MM.1S (cell line): ENCODE data around the gene CREBBP.

ENCODE experiments used
- DNase-seq: peaks from one replicate; pipeline ENCODE4 v3.0.0-alpha.2; 2015
- H2AFZ ChIP-seq: fragments of 300-600 bp; sonication (generic); 2 replicates; pipeline ENCODE4 v1.6.0; 2016; ENCODE audit warnings: antibody characterized with exemption, low read length
- H3F3A ChIP-seq: fragments of 300-600 bp; sonication (generic); 2 replicates; pipeline ENCODE4 v1.6.1; 2016; ENCODE audit warnings: mild to moderate bottlenecking, antibody characterized with exemption, low read length, moderate library complexity, mixed read lengths; ENCODE audit not compliant: insufficient read depth
- H3K27ac ChIP-seq: fragments of 300-600 bp; sonication (generic); 2 replicates; pipeline ENCODE4 v1.5.1; 2016; ENCODE audit warnings: mild to moderate bottlenecking, low read length
- H3K27me3 ChIP-seq: fragments of 300-600 bp; sonication (generic); replicated peaks from 2 replicates; pipeline ENCODE4 v1.6.0; 2016; ENCODE audit warnings: low read length; ENCODE audit not compliant: insufficient read depth
- H3K36me3 ChIP-seq: fragments of 300-600 bp; sonication (generic); replicated peaks from 2 replicates; pipeline ENCODE4 v1.6.1; 2016; ENCODE audit warnings: mild to moderate bottlenecking, low read length, mixed read lengths; ENCODE audit not compliant: insufficient read depth
- H3K4me1 ChIP-seq: fragments of 300-600 bp; sonication (generic); 2 replicates; pipeline ENCODE4 v1.6.1; 2016; ENCODE audit warnings: low read length, mixed read lengths
- H3K4me2 ChIP-seq: fragments of 300-600 bp; sonication (generic); 2 replicates; pipeline ENCODE4 v1.6.0; 2016; ENCODE audit warnings: low read depth, low read length
- H3K4me3 ChIP-seq: fragments of 300-600 bp; sonication (generic); 2 replicates; pipeline ENCODE4 v1.5.1; 2016; ENCODE audit warnings: low read length, mixed read lengths
- H3K79me2 ChIP-seq: fragments of 300-600 bp; sonication (generic); 2 replicates; pipeline ENCODE4 v1.6.1; 2016; ENCODE audit warnings: mixed run types, low read length, mixed read lengths
- H3K9ac ChIP-seq: fragments of 300-600 bp; sonication (generic); 2 replicates; pipeline ENCODE4 v1.6.1; 2016; ENCODE audit warnings: low read length, mixed read lengths
- H3K9me2 ChIP-seq: fragments of 300-600 bp; sonication (generic); replicated peaks from 2 replicates; pipeline ENCODE4 v1.6.1; 2016; ENCODE audit warnings: mild to moderate bottlenecking, low read length, mixed read lengths; ENCODE audit not compliant: insufficient read depth
- H3K9me3 ChIP-seq: fragments of 300-600 bp; sonication (generic); replicated peaks from 2 replicates; pipeline ENCODE4 v1.6.1; 2016; ENCODE audit warnings: mild to moderate bottlenecking, low read length, mixed read lengths; ENCODE audit not compliant: insufficient read depth
- H4K20me1 ChIP-seq: fragments of 300-600 bp; sonication (generic); 2 replicates; pipeline ENCODE4 v1.6.1; 2016; ENCODE audit warnings: mild to moderate bottlenecking, low read length, moderate library complexity, mixed read lengths; ENCODE audit not compliant: insufficient read depth
- EZH2 ChIP-seq: fragments of 300-600 bp; sonication (generic); optimal IDR thresholded peaks from 2 replicates; pipeline ENCODE3; 2017; ENCODE audit warnings: low read depth, mild to moderate bottlenecking, antibody characterized with exemption, low read length, mixed read lengths
- EZH2phosphoT487 ChIP-seq: fragments of 300-600 bp; sonication (generic); IDR thresholded peaks from 2 replicates; pipeline ENCODE4 v1.6.1; 2018; ENCODE audit warnings: antibody characterized with exemption, low read length
- TF ChIP-seq, protein P1 (sequence below): fragments of 300-600 bp; sonication (generic); IDR thresholded peaks from 2 replicates; pipeline ENCODE4 v1.5.1; 2016; ENCODE audit warnings: antibody characterized with exemption, low read length, mixed read lengths

The CREBBP gene

DNA sequence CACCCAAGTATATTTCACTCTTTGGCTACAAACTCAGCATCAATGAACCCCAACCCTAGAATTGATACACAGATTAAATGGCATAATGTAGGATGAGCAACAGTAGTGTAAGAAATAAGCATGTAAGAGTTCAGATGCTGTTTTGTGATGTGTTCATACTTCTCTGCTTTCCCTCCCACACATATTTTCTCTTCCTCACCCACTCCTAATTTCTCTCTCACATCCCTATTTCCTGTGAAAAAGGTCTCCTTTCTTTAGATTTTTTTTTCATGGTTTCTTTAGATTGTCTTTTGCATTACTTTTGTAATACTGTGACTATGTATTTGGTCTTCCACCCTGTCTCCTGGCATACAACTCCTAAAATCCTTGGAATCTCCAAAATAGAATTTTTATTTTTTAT lies 21.7 kb downstream of the CREBBP start:
- H3K9ac ChIP-seq = no peak overlapping the region
- H3K4me1 ChIP-seq = peaks cover 20% of the 10 kb centered on the region
- H3K79me2 ChIP-seq = peaks cover 99% of the 10 kb centered on the region
- no peaks in the 10 kb centered on the region for H3K9me3 ChIP-seq
- DNase-seq = no peak
- peaks cover 80% of the 10 kb centered on the region for H4K20me1 ChIP-seq
- no peak overlapping the region for H3K27ac ChIP-seq
- H3F3A ChIP-seq = peaks cover 14% of the 10 kb centered on the region
- H3K36me3 ChIP-seq = 0 out of 2 replicates have a peak, but pooled peaks cover 3% of the 10 kb centered on the region
- H3K4me3 ChIP-seq = no peak overlapping the region
- no peaks in the 10 kb centered on the region for H3K27me3 ChIP-seq
- TF ChIP-seq EZH2 (no peak), EZH2phosphoT487 (no peak)
- TF ChIP-seq, protein P1, sequence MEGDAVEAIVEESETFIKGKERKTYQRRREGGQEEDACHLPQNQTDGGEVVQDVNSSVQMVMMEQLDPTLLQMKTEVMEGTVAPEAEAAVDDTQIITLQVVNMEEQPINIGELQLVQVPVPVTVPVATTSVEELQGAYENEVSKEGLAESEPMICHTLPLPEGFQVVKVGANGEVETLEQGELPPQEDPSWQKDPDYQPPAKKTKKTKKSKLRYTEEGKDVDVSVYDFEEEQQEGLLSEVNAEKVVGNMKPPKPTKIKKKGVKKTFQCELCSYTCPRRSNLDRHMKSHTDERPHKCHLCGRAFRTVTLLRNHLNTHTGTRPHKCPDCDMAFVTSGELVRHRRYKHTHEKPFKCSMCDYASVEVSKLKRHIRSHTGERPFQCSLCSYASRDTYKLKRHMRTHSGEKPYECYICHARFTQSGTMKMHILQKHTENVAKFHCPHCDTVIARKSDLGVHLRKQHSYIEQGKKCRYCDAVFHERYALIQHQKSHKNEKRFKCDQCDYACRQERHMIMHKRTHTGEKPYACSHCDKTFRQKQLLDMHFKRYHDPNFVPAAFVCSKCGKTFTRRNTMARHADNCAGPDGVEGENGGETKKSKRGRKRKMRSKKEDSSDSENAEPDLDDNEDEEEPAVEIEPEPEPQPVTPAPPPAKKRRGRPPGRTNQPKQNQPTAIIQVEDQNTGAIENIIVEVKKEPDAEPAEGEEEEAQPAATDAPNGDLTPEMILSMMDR = no peak
- no peak overlapping the region for H3K4me2 ChIP-seq
- H2AFZ ChIP-seq = no peak overlapping the region
- no peaks in the 10 kb centered on the region for H3K9me2 ChIP-seq

DNA sequence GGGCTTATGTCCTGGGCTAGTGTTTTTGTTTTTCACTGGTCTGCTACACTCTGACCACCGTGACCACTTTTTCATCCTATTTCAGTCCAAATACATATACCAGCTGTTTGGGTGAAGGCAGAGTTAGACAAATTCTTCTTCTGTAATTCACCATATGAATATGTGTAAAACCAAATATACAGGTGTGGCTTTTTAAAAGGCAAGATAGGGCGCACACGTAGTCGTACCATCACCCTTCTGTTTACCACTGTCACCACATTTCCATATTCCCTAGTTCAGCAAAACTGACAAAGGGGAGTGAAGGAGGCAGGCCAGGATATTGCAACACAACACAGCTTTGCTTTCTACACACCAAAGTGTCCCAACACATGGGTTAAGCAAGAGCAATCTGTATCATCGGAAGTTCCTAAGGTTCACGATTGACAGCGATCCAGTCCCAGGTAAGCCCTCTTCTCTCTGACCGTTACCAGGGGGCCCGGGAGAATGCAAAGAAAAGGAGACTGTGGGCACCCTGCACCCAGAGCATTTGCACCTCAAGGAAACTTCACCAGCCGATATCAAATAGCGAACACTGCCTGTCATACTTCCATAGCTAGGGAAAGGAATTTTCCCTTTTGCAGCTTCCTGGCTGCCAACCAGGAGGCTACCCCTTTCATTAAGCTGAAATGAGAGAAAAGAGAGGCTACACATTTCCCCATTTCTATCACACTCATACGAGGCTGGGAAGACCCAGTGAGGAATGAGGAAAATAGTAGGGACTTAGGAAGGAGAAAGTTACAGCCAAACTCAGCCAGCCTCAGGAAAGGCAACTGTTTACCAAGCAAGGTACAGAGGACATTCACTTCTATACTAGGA lies 23.1 kb downstream of the CREBBP start:
- Histone ChIP-seq H3K4me2 (peak overlapping the region; percentile 20), H2AFZ (no peak overlapping the region), H3K79me2 (peaks cover 99% of the 10 kb centered on the region), H3K9me3 (no peaks in the 10 kb centered on the region), H3K27ac (peak overlapping the region; percentile 24; the same call in 1 of the 2 replicates), H3K27me3 (no peaks in the 10 kb centered on the region), H3K4me3 (no peak overlapping the region), H3K36me3 (no peaks in the 10 kb centered on the region), H3K9ac (no peak overlapping the region), H3K4me1 (peaks cover 20% of the 10 kb centered on the region), H3F3A (peaks cover 14% of the 10 kb centered on the region), H4K20me1 (peaks cover 74% of the 10 kb centered on the region), H3K9me2 (no peaks in the 10 kb centered on the region)
- no peak for TF ChIP-seq EZH2phosphoT487
- no peak for TF ChIP-seq EZH2
- TF ChIP-seq, protein P1 = no peak
- DNase-seq = peak; percentile 14

DNA sequence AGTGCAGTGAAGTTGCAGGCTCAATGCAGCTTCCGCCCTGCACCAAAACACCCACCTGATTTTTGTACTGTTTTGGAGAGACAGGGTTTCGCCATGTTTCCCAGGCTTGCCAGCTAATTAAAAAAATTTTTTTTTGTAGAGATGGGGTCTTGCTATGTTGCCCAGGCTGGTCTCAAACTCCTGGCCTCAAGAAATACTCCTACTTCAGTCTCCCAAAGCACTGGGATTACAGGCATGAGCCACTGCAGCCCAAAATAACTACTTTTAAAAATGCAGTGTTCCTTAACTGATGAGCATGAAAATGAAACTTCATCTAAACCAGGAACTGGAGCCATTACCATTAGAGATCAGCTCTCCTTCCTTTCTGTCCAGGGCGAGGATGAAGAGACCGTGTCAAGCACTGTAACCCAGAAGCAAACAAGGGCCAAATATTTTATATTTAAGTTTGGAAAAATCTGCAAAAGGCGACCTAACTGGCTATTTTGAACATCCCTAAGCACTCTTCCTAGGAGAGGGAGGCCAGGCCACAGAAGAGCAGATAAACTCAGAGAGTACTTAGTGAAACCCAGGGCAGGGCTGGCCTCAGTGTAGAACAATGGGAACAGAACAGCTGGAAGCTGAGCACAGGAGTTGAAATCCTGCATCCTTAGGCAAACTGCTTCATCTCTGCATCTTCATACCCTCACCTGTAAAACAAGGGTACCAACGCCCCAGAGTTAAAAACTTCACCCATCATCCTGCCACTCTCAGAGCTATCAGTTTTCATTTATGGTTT lies 24.0 kb downstream of the CREBBP start:
- H3K4me2 ChIP-seq = peak overlapping the region; percentile 20; the same call in 1 of the 2 replicates
- peaks cover 20% of the 10 kb centered on the region for H3K4me1 ChIP-seq

More for the DNA sequence above, 24.0 kb downstream of the CREBBP start:
- Histone ChIP-seq H4K20me1 (peaks cover 71% of the 10 kb centered on the region), H3K27me3 (no peaks in the 10 kb centered on the region), H3K27ac (peak overlapping the region; percentile 24; the same call in 1 of the 2 replicates), H3K4me3 (no peak overlapping the region), H3F3A (peaks cover 14% of the 10 kb centered on the region), H2AFZ (no peak overlapping the region), H3K36me3 (no peaks in the 10 kb centered on the region), H3K9me2 (no peaks in the 10 kb centered on the region), H3K79me2 (peaks cover 96% of the 10 kb centered on the region), H3K9me3 (no peaks in the 10 kb centered on the region), H3K9ac (no peak overlapping the region)
- no peak for TF ChIP-seq EZH2
- no peak for DNase-seq
